ENCODE data around the gene DAND5. TPM values are rescaled to one million over a fixed set of nuclear protein-coding genes. Genes with fewer than 3 reads are reported as not detected.
"Not testable (repeated sequence)": the region's sequence is repeated elsewhere in the genome, so short reads cannot be mapped to it uniquely, and the experiment has no call there.

The DAND5 gene
- total and polyA plus RNA-seq, 12 donors = 0.71 to 14.4 (median 9.7) TPM

GRCh38 chr19:12955996-12956395 lies 13.4 kb upstream of the DAND5 start:
- no peaks in the 10 kb centered on the region for H3K27me3 ChIP-seq
- intact Hi-C loops (cut with DNase I) = no loop called here
- peak overlapping the region; percentile 70 to 96 (median 83) for H3K4me3 ChIP-seq
- peaks cover 0 to 44% (median 23%) of the 10 kb centered on the region in 9 donors for H3K36me3 ChIP-seq
- H3K27ac ChIP-seq = peak overlapping the region in 8 of 10 donors; percentile 82 to 96 (median 94)
- 49 to 62% methylated on average over 12 of the region's 12 CpGs for WGBS, 2 donors
- peaks cover 19 to 57% (median 48%) of the 10 kb centered on the region in 9 donors for H3K4me1 ChIP-seq
- no peak for DNase-seq
- H3K9me3 ChIP-seq = no peaks in the 10 kb centered on the region
- no peak for TF ChIP-seq CTCF (IDR thresholded peaks at IDR 0.05)
- no peak for ATAC-seq

GRCh38 chr19:12956446-12957388 lies 12.7 kb upstream of the DAND5 start, which contains the start of gene GADD45GIP1:
TSS of gene GADD45GIP1 (minus strand) at chr19:12957223. CDS start at chr19:12957212, 11 bp downstream.
- TF ChIP-seq CTCF (IDR thresholded peaks at IDR 0.05) = no peak
- DNase-seq (peak; percentile 74 to 84), ATAC-seq (peak; percentile 87 to 96 (median 92))
- H3K4me1 ChIP-seq = peaks cover 19 to 54% (median 48%) of the 10 kb centered on the region in 9 donors
- peaks cover 0 to 37% (median 17%) of the 10 kb centered on the region in 9 donors for H3K36me3 ChIP-seq
- peak within 1 kb of the TSS; percentile 70 to 96 (median 83) for H3K4me3 ChIP-seq
- intact Hi-C loops (cut with DNase I) = no loop called here
- WGBS, 2 donors = 4% methylated on average over 79 to 84 of the region's 84 CpGs
- H3K27ac ChIP-seq = peak within 1 kb of the TSS; percentile 82 to 96 (median 92)
- H3K27me3 ChIP-seq = no peaks in the 10 kb centered on the region
- H3K9me3 ChIP-seq = no peaks in the 10 kb centered on the region

- H3K4me1 ChIP-seq = peaks cover 16 to 47% (median 42%) of the 10 kb centered on the region in 9 donors
- peak overlapping the region; percentile 82 to 96 (median 92) for H3K27ac ChIP-seq
- H3K27me3 ChIP-seq; intact Hi-C loops (cut with DNase I); DNase-seq; H3K9me3 ChIP-seq: not testable (repeated sequence)
- ATAC-seq = peak in 4 of 8 donors; percentile 8 to 20 (median 16)
- H3K4me3 ChIP-seq = peak overlapping the region; percentile 70 to 96 (median 83)
- WGBS, 2 donors = 30 to 35% methylated on average over 31 of the region's 31 CpGs
- peaks cover 0 to 29% (median 9%) of the 10 kb centered on the region in 9 donors for H3K36me3 ChIP-seq
These were observed 11.9 kb upstream of the DAND5 start for GRCh38 chr19:12957389-12957952.

GRCh38 chr19:12959481-12959880 lies 9.9 kb upstream of the DAND5 start:
- H3K27ac ChIP-seq = no peak overlapping the region
- ATAC-seq (no peak), DNase-seq (no peak)
- H3K27me3 ChIP-seq = no peaks in the 10 kb centered on the region
- intact Hi-C loops (cut with DNase I) = no loop called here
- no peak overlapping the region for H3K4me3 ChIP-seq
- H3K9me3 ChIP-seq = no peaks in the 10 kb centered on the region
- WGBS, 2 donors = 77 to 81% methylated on average over 6 of the region's 6 CpGs
- H3K36me3 ChIP-seq = peaks cover 0 to 9% (median 0%) of the 10 kb centered on the region in 9 donors
- peaks cover 3 to 27% (median 25%) of the 10 kb centered on the region in 9 donors for H3K4me1 ChIP-seq
- TF ChIP-seq CTCF (IDR thresholded peaks at IDR 0.05) = no peak
